Activated T-cell treated with anti-CD3 and anti-CD28 coated beads for 48 hours (primary cell): Measurements from ENCODE around the gene MRPS10.

Source experiments
- DNase-seq: peaks from one replicate; pipeline ENCODE4 v3.0.0-alpha.2; 2020; ENCODE audit warnings: low read depth

The MRPS10 gene

GRCh38 chr6:42217519-42218367 lies at the start of gene MRPS10:
TSS of gene MRPS10 (minus strand) at chr6:42217861. CDS start at chr6:42217849, 12 bp downstream.
- DNase-seq, result peak; percentile 85

GRCh38 chr6:42266538-42266937 lies 48.9 kb upstream of the MRPS10 start:
- no peak for DNase-seq

GRCh38 chr6:42264852-42265390 lies 47.3 kb upstream of the MRPS10 start:
- DNase-seq, result no peak

GRCh38 chr6:42264162-42264851 lies 46.6 kb upstream of the MRPS10 start:
- DNase-seq, result no peak

- no peak for DNase-seq
Measured at GRCh38 chr6:42263165-42263728, 45.6 kb upstream of the MRPS10 start.

GRCh38 chr6:42260972-42261371 lies 43.3 kb upstream of the MRPS10 start:
- peak; percentile 20 for DNase-seq

- DNase-seq, result no peak
Measured at GRCh38 chr6:42260396-42260888, 42.8 kb upstream of the MRPS10 start.

GRCh38 chr6:42259841-42260395 lies 42.3 kb upstream of the MRPS10 start:
- DNase-seq, result no peak

GRCh38 chr6:42259286-42259685 lies 41.6 kb upstream of the MRPS10 start:
- no peak for DNase-seq

- no peak for DNase-seq
Measured at GRCh38 chr6:42257614-42258013, 40.0 kb upstream of the MRPS10 start.

- no peak for DNase-seq
Measured at GRCh38 chr6:42257063-42257462, 39.4 kb upstream of the MRPS10 start.

GRCh38 chr6:42255050-42255449 lies 37.4 kb upstream of the MRPS10 start:
- no peak for DNase-seq

GRCh38 chr6:42254505-42254904 lies 36.8 kb upstream of the MRPS10 start:
- DNase-seq, result no peak

GRCh38 chr6:42251911-42252637 lies 34.4 kb upstream of the MRPS10 start:
- DNase-seq, result no peak

GRCh38 chr6:42251500-42251899 lies 33.8 kb upstream of the MRPS10 start:
- no peak for DNase-seq

GRCh38 chr6:42250274-42250931 lies 32.7 kb upstream of the MRPS10 start:
- DNase-seq, result no peak

- DNase-seq, result no peak
Measured at GRCh38 chr6:42249279-42249678, 31.6 kb upstream of the MRPS10 start.

GRCh38 chr6:42243046-42243445 lies 25.4 kb upstream of the MRPS10 start:
- no peak for DNase-seq

GRCh38 chr6:42241915-42242314 lies 24.3 kb upstream of the MRPS10 start:
- no peak for DNase-seq

GRCh38 chr6:42239736-42240375 lies 22.2 kb upstream of the MRPS10 start:
- no peak for DNase-seq

- DNase-seq, result no peak
Measured at GRCh38 chr6:42239333-42239732, 21.7 kb upstream of the MRPS10 start.
